GM15510 (cell line): Measurements from ENCODE around the gene HLA-DMA.

Source experiments
- POLR2A ChIP-seq: IDR thresholded peaks from 3 replicates; pipeline ENCODE4 v1.6.1; 2011; ENCODE audit warnings: borderline replicate concordance; ENCODE audit not compliant: insufficient read length; ENCODE audit errors: extremely low read depth

Gene HLA-DMA

GRCh38 chr6:32932132-32932868, 20.6 kb downstream of the HLA-DMA start:
- no peak for TF ChIP-seq POLR2A

GRCh38 chr6:32931211-32931610, 21.7 kb downstream of the HLA-DMA start:
- TF ChIP-seq POLR2A, result no peak

- TF ChIP-seq POLR2A, result no peak
Observed at GRCh38 chr6:32922083-32922482, 30.8 kb downstream of the HLA-DMA start.

GRCh38 chr6:32920715-32921114, 32.2 kb downstream of the HLA-DMA start:
- TF ChIP-seq POLR2A, result no peak

GRCh38 chr6:32912951-32913350, 39.9 kb downstream of the HLA-DMA start:
- no peak for TF ChIP-seq POLR2A

GRCh38 chr6:32908897-32909296, 44.0 kb downstream of the HLA-DMA start:
- TF ChIP-seq POLR2A, result no peak

GRCh38 chr6:32906539-32906938, 46.4 kb downstream of the HLA-DMA start:
- no peak for TF ChIP-seq POLR2A

GRCh38 chr6:32905078-32905477, 47.8 kb downstream of the HLA-DMA start:
- no peak for TF ChIP-seq POLR2A

GRCh38 chr6:32903952-32904351, 48.9 kb downstream of the HLA-DMA start:
- no peak for TF ChIP-seq POLR2A
